Tibial artery (tissue), 4 donors: ENCODE results near the gene MTMR3.

ENCODE experiments used
- DNase-seq, 2 donors: peaks; one replicate each; pipeline ENCODE4 v3.0.0-alpha.2; 2019
- H3K27ac ChIP-seq, 2 donors: fragments of 200-600 bp; sonication (generic) in 1 of 2; 1 replicate in 1 of 2; 2 replicates in 1 of 2; pipeline ENCODE4 v1.5.1; 2018 to 2019; ENCODE audit warnings: mild to moderate bottlenecking in 1 of 2
- H3K27me3 ChIP-seq, 2 donors: fragments of 200-600 bp; sonication (generic) in 1 of 2; one replicate each; pipeline versions ENCODE4 v1.5.1 to v1.6.0; 2016 to 2019
- H3K36me3 ChIP-seq, 3 donors: fragments of 200-600 bp; sonication (generic) in 2 of 3; one replicate each; pipeline ENCODE4 v1.5.1; 2016 to 2019; ENCODE audit warnings: mild to moderate bottlenecking in 2 of 3
- H3K4me1 ChIP-seq, 4 donors: fragments of 200-600 bp; sonication (generic) in 2 of 4; 1 replicate in 3 of 4; 2 replicates in 1 of 4; pipeline ENCODE4 v1.5.1; 2016 to 2019
- H3K4me3 ChIP-seq, 2 donors: fragments of 200-600 bp; sonication (generic) in 1 of 2; 1 replicate in 1 of 2; 2 replicates in 1 of 2; pipeline ENCODE4 v1.5.1; 2018 to 2019; ENCODE audit warnings: mild to moderate bottlenecking in 2 of 2
- H3K9me3 ChIP-seq, 3 donors: fragments of 200-600 bp; sonication (generic) in 1 of 3; one replicate each; pipeline ENCODE4 v1.5.1; 2016 to 2019
- CTCF ChIP-seq, 2 experiments: fragments of 200-600 bp in 1 of 2; fragments of 450-650 bp in 1 of 2; IDR thresholded peaks; one replicate each; pipeline ENCODE4 v1.5.1; 2017 to 2019; ENCODE audit warnings: antibody characterized with exemption in 2 of 2, mild to moderate bottlenecking in 1 of 2, moderate library complexity in 1 of 2
- intact Hi-C: fragments of 100-400 bp; cut with DNase I; formaldehyde crosslinking; loops from one replicate; pipeline ENCODE4 v1.15.0; 2023; ENCODE audit warnings: low total_unique reads

MTMR3 gene

GRCh38 chr22:29977107-29977506 is 94.1 kb downstream of the MTMR3 start:
- intact Hi-C loops: no loop called here
- DNase-seq: no peak
- Histone ChIP-seq H3K27ac (no peak overlapping the region), H3K27me3 (no peaks in the 10 kb centered on the region), H3K36me3 (peaks cover 7 to 13% (median 10%) of the 10 kb centered on the region in 3 donors), H3K9me3 (no peaks in the 10 kb centered on the region), H3K4me1 (peaks cover 0 to 8% (median 3%) of the 10 kb centered on the region in 4 donors), H3K4me3 (no peak overlapping the region)
- no peak for TF ChIP-seq CTCF (IDR thresholded peaks at IDR 0.05)

DNA sequence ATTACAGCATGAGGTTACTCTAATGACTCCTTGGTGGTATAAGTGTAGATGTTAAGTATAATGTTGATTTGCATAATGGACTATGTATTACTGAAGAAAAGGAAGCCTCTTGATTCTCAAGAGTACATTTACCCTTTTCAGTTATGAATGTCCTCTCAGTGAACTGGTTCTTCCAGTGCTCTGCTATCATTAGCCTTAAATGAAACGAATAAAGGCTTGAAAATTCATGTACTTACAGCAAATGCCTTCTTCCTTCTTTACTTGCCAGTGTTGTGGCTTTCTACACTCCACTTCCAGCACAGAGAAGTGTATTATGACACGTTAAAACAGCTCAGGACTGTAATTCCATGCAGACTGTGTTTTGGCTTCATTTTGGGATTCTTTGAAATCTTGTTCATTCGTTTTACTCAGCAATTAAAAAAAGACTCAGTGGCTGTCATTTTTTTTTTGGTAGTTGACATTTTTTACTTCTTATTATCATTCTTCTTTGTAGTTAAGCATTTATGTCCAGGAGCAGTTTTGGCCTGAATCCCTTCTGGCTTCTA is 96.9 kb downstream of the MTMR3 start:
- H3K9me3 ChIP-seq: no peaks in the 10 kb centered on the region
- no peak for TF ChIP-seq CTCF (IDR thresholded peaks at IDR 0.05)
- H3K27ac ChIP-seq: no peak overlapping the region
- no peaks in the 10 kb centered on the region for H3K27me3 ChIP-seq
- peaks cover 0 to 8% (median 3%) of the 10 kb centered on the region in 4 donors for H3K4me1 ChIP-seq
- H3K36me3 ChIP-seq: peaks cover 13 to 16% (median 16%) of the 10 kb centered on the region in 3 donors
- DNase-seq: no peak
- H3K4me3 ChIP-seq: no peak overlapping the region
- intact Hi-C loops: no loop called here

GRCh38 chr22:29983296-29983917 is 100.4 kb downstream of the MTMR3 start:
- Histone ChIP-seq H3K36me3 (peaks cover 17 to 35% (median 27%) of the 10 kb centered on the region in 3 donors), H3K9me3 (no peaks in the 10 kb centered on the region), H3K27me3 (no peaks in the 10 kb centered on the region), H3K27ac (no peak overlapping the region), H3K4me1 (peaks cover 0 to 8% (median 3%) of the 10 kb centered on the region in 4 donors), H3K4me3 (no peak overlapping the region)
- DNase-seq: no peak
- TF ChIP-seq CTCF (IDR thresholded peaks at IDR 0.05): no peak
- intact Hi-C loops: no loop called here

DNA sequence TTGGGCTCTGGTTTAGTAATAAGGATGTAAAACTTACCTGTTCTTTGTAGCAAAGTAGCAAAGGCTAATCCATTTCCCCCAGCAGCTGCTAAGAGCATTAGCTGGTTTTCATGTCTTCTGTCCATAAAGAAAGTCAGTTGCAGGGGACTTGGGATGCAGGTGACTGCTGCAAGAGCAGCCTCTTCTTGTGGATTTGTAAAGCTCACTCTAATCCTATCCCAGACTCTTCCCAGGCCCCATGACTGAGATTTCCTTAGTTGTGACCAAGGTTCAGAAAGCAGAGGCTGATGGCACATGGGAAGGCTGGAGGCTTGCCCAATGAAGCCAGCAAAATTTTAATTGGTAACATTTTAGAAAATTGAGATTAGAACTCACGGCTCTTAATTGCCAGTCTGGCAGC is 102.9 kb downstream of the MTMR3 start:
- Histone ChIP-seq H3K9me3 (no peaks in the 10 kb centered on the region), H3K27me3 (no peaks in the 10 kb centered on the region), H3K27ac (no peak overlapping the region), H3K4me3 (no peak overlapping the region), H3K36me3 (peaks cover 23 to 51% (median 28%) of the 10 kb centered on the region in 3 donors), H3K4me1 (no peaks in the 10 kb centered on the region)
- intact Hi-C loops: loop anchor here (5.0 kb wide), 1 partner anchor 1306 kb away; the partner anchor contains the start of gene PIK3IP1
- no peak for TF ChIP-seq CTCF (IDR thresholded peaks at IDR 0.05)
- no peak for DNase-seq

DNA sequence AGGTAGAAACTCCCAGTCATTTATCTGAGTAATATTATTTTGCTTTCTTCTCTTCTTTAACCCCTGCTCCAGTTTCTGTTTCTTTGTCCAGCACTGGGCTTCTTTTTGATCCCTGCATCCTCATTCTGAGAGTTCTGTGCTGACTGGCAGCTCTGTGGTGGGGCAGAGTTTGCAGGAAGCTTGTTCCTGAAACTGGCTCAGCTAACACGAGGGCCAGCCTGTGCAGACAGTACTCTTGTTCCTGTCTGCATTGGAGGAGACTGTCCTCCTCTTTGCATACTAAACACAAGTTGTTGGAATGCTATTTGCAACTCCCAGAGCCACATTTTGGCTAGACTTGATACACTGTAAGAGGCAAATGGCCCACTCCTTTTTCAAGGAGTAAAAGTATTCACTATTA is 104.2 kb downstream of the MTMR3 start:
- Histone ChIP-seq H3K36me3 (peaks cover 24 to 62% (median 36%) of the 10 kb centered on the region in 3 donors), H3K27ac (no peak overlapping the region), H3K4me1 (no peaks in the 10 kb centered on the region), H3K4me3 (no peak overlapping the region), H3K9me3 (no peaks in the 10 kb centered on the region), H3K27me3 (no peaks in the 10 kb centered on the region)
- DNase-seq: no peak
- TF ChIP-seq CTCF (IDR thresholded peaks at IDR 0.05): no peak
- intact Hi-C loops: loop anchor here (5.0 kb wide), 1 partner anchor 1305 kb away; the partner anchor contains the start of gene PIK3IP1
